T-helper 17 cell (primary cell): ENCODE data around the gene ARHGAP25. TPM values are rescaled to one million over a fixed set of nuclear protein-coding genes. Genes with fewer than 3 reads are reported as not detected.
A peak's percentile ranks its signal among the peaks of the same experiment; 100 is the strongest.

Experiments
- ATAC-seq: fragments of 150-1000 bp; cut with Tn5 transposase; 2 replicates; pipeline ENCODE4 v1.10.0; 2021; ENCODE audit warnings: mild to moderate bottlenecking, moderate library complexity
- DNase-seq, 3 donors: peaks; one replicate each; pipeline versions ENCODE4 v3.0.0 to v3.0.0-alpha.2; 2020 to 2021
- H3K9me3 ChIP-seq: one replicate; pipeline ENCODE4 v1.7.0; 2013; ENCODE audit warnings: low read length, mild to moderate bottlenecking; ENCODE audit not compliant: control insufficient read depth, poor library complexity, severe bottlenecking
- H3K27ac Mint-ChIP-seq: one replicate; pipeline ENCODE4 v1.8.0; 2022; ENCODE audit warnings: mild to moderate bottlenecking, moderate library complexity, mixed read lengths
- H3K27me3 Mint-ChIP-seq: one replicate; pipeline ENCODE4 v1.8.0; 2022; ENCODE audit warnings: mixed read lengths
- H3K36me3 Mint-ChIP-seq: one replicate; pipeline ENCODE4 v1.8.0; 2022; ENCODE audit warnings: low read depth, mixed read lengths
- H3K4me1 Mint-ChIP-seq: one replicate; pipeline ENCODE4 v1.8.0; 2022; ENCODE audit warnings: mild to moderate bottlenecking, mixed read lengths
- H3K4me3 Mint-ChIP-seq: one replicate; pipeline ENCODE4 v1.8.0; 2022; ENCODE audit warnings: mild to moderate bottlenecking, moderate library complexity, mixed read lengths
- total RNA-seq, 4 donors: library from RNA in 2 of 4; stranded (reverse) in 2 of 4; gene quantifications; one replicate each; pipeline ENCODE4 v1.2.3 and lab custom pipeline; 2022 to 2026

Gene ARHGAP25
- total RNA-seq, 2 donors from 2014 or later = 75.6 to 90.6 TPM

GRCh38 chr2:68708629-68709028 is 26.0 kb upstream of the ARHGAP25 start:
- Mint-ChIP-seq H3K27ac (peak overlapping the region; percentile 32), H3K4me1 (peaks cover 8% of the 10 kb centered on the region), H3K4me3 (no peak overlapping the region), H3K27me3 (no peaks in the 10 kb centered on the region), H3K36me3 (no peaks in the 10 kb centered on the region)
- DNase-seq (no peak), ATAC-seq (no peak)
- no peaks in the 10 kb centered on the region for H3K9me3 ChIP-seq

GRCh38 chr2:68709421-68709911 is 25.1 kb upstream of the ARHGAP25 start:
- H3K27ac Mint-ChIP-seq = peak overlapping the region; percentile 32
- no peaks in the 10 kb centered on the region for H3K9me3 ChIP-seq
- ATAC-seq (peak; percentile 52), DNase-seq (no peak)
- H3K4me1 Mint-ChIP-seq = peaks cover 15% of the 10 kb centered on the region
- no peaks in the 10 kb centered on the region for H3K36me3 Mint-ChIP-seq
- H3K4me3 Mint-ChIP-seq = no peak overlapping the region
- H3K27me3 Mint-ChIP-seq = no peaks in the 10 kb centered on the region

- Mint-ChIP-seq H3K4me1 (peaks cover 21% of the 10 kb centered on the region), H3K4me3 (no peak overlapping the region), H3K27ac (peak overlapping the region; percentile 32), H3K36me3 (no peaks in the 10 kb centered on the region), H3K27me3 (no peaks in the 10 kb centered on the region)
- ATAC-seq = no peak
- no peaks in the 10 kb centered on the region for H3K9me3 ChIP-seq
- DNase-seq = no peak
These were observed 24.3 kb upstream of the ARHGAP25 start for GRCh38 chr2:68710336-68710735.

- Mint-ChIP-seq H3K4me3 (no peak overlapping the region), H3K27me3 (no peaks in the 10 kb centered on the region), H3K36me3 (no peaks in the 10 kb centered on the region), H3K4me1 (peaks cover 25% of the 10 kb centered on the region), H3K27ac (no peak overlapping the region)
- no peak for ATAC-seq
- no peak for DNase-seq
- H3K9me3 ChIP-seq = no peaks in the 10 kb centered on the region
These were observed 23.9 kb upstream of the ARHGAP25 start for GRCh38 chr2:68710756-68711155.

GRCh38 chr2:68714866-68715265 is 19.7 kb upstream of the ARHGAP25 start:
- H3K36me3 Mint-ChIP-seq = no peaks in the 10 kb centered on the region
- no peaks in the 10 kb centered on the region for H3K27me3 Mint-ChIP-seq
- ATAC-seq (peak; percentile 71), DNase-seq (no peak)
- no peak overlapping the region for H3K4me3 Mint-ChIP-seq
- H3K9me3 ChIP-seq = no peaks in the 10 kb centered on the region
- H3K27ac Mint-ChIP-seq = peak overlapping the region; percentile 92
- peaks cover 53% of the 10 kb centered on the region for H3K4me1 Mint-ChIP-seq

GRCh38 chr2:68715353-68716041 is 19.1 kb upstream of the ARHGAP25 start:
- Mint-ChIP-seq H3K27ac (peak overlapping the region; percentile 92), H3K36me3 (no peaks in the 10 kb centered on the region), H3K27me3 (no peaks in the 10 kb centered on the region), H3K4me3 (peak overlapping the region; percentile 19), H3K4me1 (peaks cover 57% of the 10 kb centered on the region)
- DNase-seq (peak in 2 of 3 donors; percentile 36 to 40), ATAC-seq (peak; percentile 73)
- H3K9me3 ChIP-seq = no peaks in the 10 kb centered on the region

GRCh38 chr2:68716604-68717304 is 17.9 kb upstream of the ARHGAP25 start:
- no peak for DNase-seq
- Mint-ChIP-seq H3K36me3 (no peaks in the 10 kb centered on the region), H3K27me3 (no peaks in the 10 kb centered on the region), H3K27ac (peak overlapping the region; percentile 92), H3K4me3 (no peak overlapping the region), H3K4me1 (peaks cover 64% of the 10 kb centered on the region)
- no peak for ATAC-seq
- H3K9me3 ChIP-seq = no peaks in the 10 kb centered on the region

GRCh38 chr2:68717305-68717661 is 17.3 kb upstream of the ARHGAP25 start:
- H3K36me3 Mint-ChIP-seq = no peaks in the 10 kb centered on the region
- H3K27me3 Mint-ChIP-seq = no peaks in the 10 kb centered on the region
- H3K4me1 Mint-ChIP-seq = peaks cover 69% of the 10 kb centered on the region
- DNase-seq (no peak), ATAC-seq (peak; percentile 24)
- H3K4me3 Mint-ChIP-seq = peak overlapping the region; percentile 41
- H3K9me3 ChIP-seq = no peaks in the 10 kb centered on the region
- peak overlapping the region; percentile 92 for H3K27ac Mint-ChIP-seq

GRCh38 chr2:68719912-68720311 is 14.7 kb upstream of the ARHGAP25 start:
- ATAC-seq (peak; percentile 39), DNase-seq (no peak)
- H3K27ac Mint-ChIP-seq = peak overlapping the region; percentile 92

GRCh38 chr2:68720665-68721064 is 13.9 kb upstream of the ARHGAP25 start:
- no peaks in the 10 kb centered on the region for H3K36me3 Mint-ChIP-seq
- peak overlapping the region; percentile 92 for H3K27ac Mint-ChIP-seq
- peaks cover 66% of the 10 kb centered on the region for H3K4me1 Mint-ChIP-seq
- H3K9me3 ChIP-seq = no peaks in the 10 kb centered on the region
- ATAC-seq (no peak), DNase-seq (no peak)
- peak overlapping the region; percentile 74 for H3K4me3 Mint-ChIP-seq
- no peaks in the 10 kb centered on the region for H3K27me3 Mint-ChIP-seq

More at GRCh38 chr2:68719912-68720311, 14.7 kb upstream of the ARHGAP25 start:
- Mint-ChIP-seq H3K4me1 (peaks cover 70% of the 10 kb centered on the region), H3K4me3 (peak overlapping the region; percentile 74), H3K36me3 (no peaks in the 10 kb centered on the region), H3K27me3 (no peaks in the 10 kb centered on the region)
- no peaks in the 10 kb centered on the region for H3K9me3 ChIP-seq

GRCh38 chr2:68721482-68722101 is 13.0 kb upstream of the ARHGAP25 start:
- no peaks in the 10 kb centered on the region for H3K27me3 Mint-ChIP-seq
- H3K36me3 Mint-ChIP-seq = no peaks in the 10 kb centered on the region
- DNase-seq = no peak
- peak overlapping the region; percentile 90 for H3K4me3 Mint-ChIP-seq
- H3K4me1 Mint-ChIP-seq = peaks cover 68% of the 10 kb centered on the region
- peak overlapping the region; percentile 92 for H3K27ac Mint-ChIP-seq
- no peaks in the 10 kb centered on the region for H3K9me3 ChIP-seq
- ATAC-seq = peak; percentile 87

GRCh38 chr2:68722712-68723111 is 11.9 kb upstream of the ARHGAP25 start:
- H3K27me3 Mint-ChIP-seq = no peaks in the 10 kb centered on the region
- peak overlapping the region; percentile 92 for H3K27ac Mint-ChIP-seq
- ATAC-seq (no peak), DNase-seq (no peak)
- H3K4me3 Mint-ChIP-seq = peak overlapping the region; percentile 31
- no peaks in the 10 kb centered on the region for H3K36me3 Mint-ChIP-seq
- H3K4me1 Mint-ChIP-seq = peaks cover 64% of the 10 kb centered on the region
- no peaks in the 10 kb centered on the region for H3K9me3 ChIP-seq

- DNase-seq = no peak
- H3K36me3 Mint-ChIP-seq = no peaks in the 10 kb centered on the region
These were observed 11.4 kb upstream of the ARHGAP25 start for GRCh38 chr2:68723181-68723580.

More at GRCh38 chr2:68723181-68723580, 11.4 kb upstream of the ARHGAP25 start:
- H3K9me3 ChIP-seq = no peaks in the 10 kb centered on the region
- H3K27ac Mint-ChIP-seq = peak overlapping the region; percentile 92
- H3K27me3 Mint-ChIP-seq = no peaks in the 10 kb centered on the region
- H3K4me1 Mint-ChIP-seq = peaks cover 62% of the 10 kb centered on the region
- ATAC-seq = no peak
- H3K4me3 Mint-ChIP-seq = no peak overlapping the region
